HG03175 (cell line): ENCODE results near the gene HAUS8.

Experiments
- ATAC-seq: cut with Tn5 transposase; IDR thresholded peaks from one replicate; pipeline ENCODE4 v1.9.1; 2021; ENCODE audit warnings: mild to moderate bottlenecking, moderate library complexity; ENCODE audit not compliant: unreplicated experiment

HAUS8 gene

GRCh38 chr19:17001603-17002183 is 73.6 kb downstream of the HAUS8 start:
- ATAC-seq = no peak
